Body of pancreas (tissue), 4 donors: Measurements from ENCODE around the gene KDF1.

ENCODE experiments used
- CTCF ChIP-seq, 7 experiments: fragments of 450-650 bp in 4 of 7; fragments of 200-600 bp in 3 of 7; sonication (generic) in 3 of 7; IDR thresholded peaks; one replicate each; pipeline ENCODE4 v1.5.1; 2016 to 2019; ENCODE audit warnings: antibody characterized with exemption in 7 of 7
- POLR2A ChIP-seq, 3 donors: fragments of 450-650 bp; IDR thresholded peaks; one replicate each; pipeline ENCODE4 v1.6.1; 2016; ENCODE audit warnings: antibody characterized with exemption in 3 of 3, mild to moderate bottlenecking in 2 of 3

GRCh38 chr1:26960625-26960966, 328 bp upstream of the KDF1 start:
- TF ChIP-seq CTCF (IDR thresholded peaks at IDR 0.05) (no peak), POLR2A (IDR thresholded peaks at IDR 0.05) (no peak)
